Activated T-helper 1 cell treated with anti-CD3 and anti-CD28 coated beads, Interleukin-2, amount 50 U/mL, for 16 hours (primary cell): ENCODE measurements around the gene BBLN.
"Not testable (repeated sequence)": the region's sequence is repeated elsewhere in the genome, so short reads cannot be mapped to it uniquely, and the experiment has no call there.

Experiments
- DNase-seq, 2 donors: peaks; one replicate each; pipeline ENCODE4 v3.0.0-alpha.2; 2020; ENCODE audit warnings: low read depth in 1 of 2, low spot score in 1 of 2

The BBLN gene

DNA sequence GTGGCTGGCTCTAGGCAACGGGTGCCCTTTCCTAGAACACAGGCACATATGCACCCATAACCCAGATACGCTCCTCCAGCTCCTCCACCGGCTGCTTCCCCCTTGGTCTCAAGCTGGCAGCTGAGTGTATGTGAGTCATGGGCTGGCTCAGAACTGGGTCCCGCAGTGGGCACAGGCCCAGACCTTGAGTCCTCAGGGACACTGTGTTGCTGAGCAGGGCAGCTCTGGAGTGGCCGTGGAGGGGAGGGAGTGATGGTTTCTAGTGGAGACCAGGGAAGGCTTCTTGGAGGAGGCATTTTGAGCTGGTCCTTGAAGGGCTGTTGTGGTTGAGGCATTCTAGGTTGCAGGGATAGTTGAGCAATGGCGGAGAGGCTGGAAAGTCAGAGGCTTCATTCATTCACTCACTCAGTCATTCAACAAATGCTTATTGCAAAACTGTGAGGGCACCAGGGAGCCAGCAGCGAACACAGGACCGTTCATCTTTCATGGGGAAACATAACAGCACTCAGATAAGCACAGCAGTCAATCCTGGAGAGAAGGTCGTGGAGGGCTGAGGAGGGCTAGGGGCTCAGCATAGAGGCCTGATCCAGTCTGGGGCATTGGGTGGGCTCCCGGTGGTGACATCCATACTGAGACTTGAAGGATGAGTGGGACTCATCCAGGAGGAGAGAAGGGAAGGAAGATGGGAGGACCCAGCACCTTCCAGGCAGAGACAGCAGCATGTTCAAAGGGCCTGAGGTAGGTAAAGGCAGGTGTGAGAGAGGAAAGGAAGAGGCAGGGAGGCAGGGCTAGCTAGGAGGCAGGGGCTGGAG lies 2.4 kb downstream of the BBLN start:
- no peak for DNase-seq

DNA sequence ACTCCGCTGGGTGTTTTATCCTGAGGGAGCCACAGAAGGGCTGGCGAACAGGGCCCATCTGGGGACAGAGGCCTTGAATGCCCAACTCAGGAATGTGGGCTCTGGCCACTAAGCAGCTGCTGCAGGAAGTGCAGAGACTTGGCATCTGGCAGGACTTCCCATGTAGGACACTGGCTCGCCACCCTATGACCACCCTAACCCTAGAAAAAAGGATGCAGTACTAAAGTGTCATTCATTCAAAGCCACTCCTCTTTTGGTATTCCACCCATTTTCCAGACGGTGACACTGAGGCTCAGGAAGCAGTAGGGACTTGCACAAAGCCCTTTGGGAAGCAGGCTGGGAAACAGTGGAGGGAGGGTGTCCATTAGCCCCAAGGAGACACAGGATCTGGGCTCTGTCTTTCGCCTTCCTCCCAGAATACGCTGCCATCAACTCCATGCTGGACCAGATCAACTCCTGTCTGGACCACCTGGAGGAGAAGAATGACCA lies 3.0 kb downstream of the BBLN start:
- DNase-seq, result no peak

DNA sequence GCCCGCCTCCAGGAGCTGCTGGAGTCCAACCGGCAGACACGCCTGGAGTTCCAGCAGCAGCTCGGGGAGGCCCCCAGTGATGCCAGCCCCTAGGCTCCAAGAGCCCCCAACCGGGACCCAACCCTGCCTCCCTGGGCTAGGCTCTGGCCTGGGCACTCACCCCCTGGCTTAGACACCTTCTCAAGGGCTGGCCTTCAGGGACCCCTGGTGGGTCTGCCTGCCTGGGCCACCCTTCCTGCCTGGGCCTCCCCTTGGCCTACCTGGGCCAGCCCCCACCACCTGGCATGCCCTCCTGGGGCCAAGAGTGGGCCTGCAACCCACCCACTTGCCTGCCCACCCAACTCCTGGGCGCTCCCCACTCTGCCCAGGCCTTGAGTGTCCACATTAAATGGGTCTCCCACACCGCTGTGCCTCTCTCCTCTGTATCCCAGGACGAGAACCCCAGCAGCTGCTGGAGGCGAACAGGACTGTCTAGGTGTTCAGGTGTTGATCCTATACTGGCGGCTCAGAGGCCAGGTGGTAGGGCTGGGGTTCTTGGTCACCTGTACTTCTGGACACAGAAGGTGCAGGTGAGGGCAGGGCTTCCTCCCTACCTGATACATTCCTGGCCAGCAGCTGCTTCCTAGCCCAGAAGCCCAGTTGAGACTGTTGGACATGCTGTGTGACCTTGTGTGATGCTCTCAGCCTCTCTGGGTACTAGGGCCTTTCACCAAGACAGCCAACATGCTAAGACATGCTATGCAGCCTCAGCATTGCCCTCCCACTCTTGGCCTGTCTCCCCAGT lies 3.6 kb downstream of the BBLN start:
- no peak for DNase-seq

DNA sequence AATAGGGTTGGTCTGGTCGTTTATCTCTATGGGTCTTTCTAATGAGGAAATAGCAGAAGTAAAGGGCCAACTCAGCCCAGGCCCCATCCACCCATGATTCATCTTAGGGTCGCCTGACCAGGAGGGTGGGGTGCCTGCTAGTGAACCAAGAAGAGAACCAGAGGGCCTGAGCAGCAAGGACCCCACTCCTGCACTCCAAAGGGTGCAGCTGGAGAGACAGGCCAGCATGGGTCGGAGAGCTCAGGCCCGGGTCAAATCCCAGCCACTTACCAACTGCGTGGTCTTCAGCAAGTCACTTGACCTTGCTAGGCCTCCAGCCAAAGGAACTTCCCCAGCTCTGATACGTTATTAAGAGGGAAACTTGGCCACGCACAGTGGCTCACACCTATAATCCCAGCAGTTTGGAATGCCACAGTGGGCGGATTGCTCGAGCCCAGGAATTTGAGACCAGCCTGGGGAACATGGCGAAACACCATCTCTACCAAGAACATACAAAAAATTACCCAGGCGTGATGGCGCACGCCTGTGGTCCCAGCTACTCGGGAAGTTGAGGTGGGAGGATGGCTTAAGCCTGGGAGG lies 4.3 kb downstream of the BBLN start:
- DNase-seq, result no peak

DNA sequence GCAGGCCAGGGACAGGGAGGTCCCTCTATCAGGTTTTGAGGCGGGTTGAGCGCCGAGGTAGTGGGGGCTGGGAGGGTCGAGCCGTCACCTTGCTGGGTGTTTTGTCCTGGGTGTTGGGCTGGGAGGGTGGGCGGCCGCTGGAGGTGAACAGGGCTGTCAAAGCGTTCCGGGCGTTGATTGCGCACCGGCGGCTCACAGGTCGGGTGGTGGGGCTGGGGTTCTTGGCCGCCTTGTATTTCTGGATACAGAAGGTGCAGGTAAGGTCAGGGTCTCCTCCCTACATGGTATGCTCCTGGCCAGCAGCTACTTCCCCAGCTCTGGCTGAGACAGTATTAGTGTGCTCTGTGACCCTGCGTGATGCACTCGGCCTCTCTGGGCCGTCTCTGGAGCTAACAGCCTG lies 6.1 kb downstream of the BBLN start:
- no peak for DNase-seq

DNA sequence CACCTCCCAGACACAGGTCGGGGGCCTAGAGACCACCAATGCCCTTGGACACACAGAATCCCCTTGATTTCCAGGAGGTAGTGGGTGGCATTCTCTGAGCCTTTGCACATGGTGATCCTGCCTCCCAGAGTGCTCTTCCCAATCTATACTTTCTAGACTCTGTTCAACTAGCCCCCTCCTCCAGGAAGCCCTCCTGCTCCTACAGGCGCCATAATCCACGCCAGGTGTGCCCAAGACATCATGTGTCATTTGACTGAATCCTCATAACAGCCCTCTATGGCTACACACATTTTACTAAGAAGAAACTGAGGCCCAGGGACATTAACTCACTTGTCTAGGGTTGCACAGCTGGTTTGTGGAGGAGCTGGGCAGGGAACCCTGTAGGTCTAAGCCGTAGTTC lies 7.1 kb downstream of the BBLN start:
- DNase-seq, result no peak

DNA sequence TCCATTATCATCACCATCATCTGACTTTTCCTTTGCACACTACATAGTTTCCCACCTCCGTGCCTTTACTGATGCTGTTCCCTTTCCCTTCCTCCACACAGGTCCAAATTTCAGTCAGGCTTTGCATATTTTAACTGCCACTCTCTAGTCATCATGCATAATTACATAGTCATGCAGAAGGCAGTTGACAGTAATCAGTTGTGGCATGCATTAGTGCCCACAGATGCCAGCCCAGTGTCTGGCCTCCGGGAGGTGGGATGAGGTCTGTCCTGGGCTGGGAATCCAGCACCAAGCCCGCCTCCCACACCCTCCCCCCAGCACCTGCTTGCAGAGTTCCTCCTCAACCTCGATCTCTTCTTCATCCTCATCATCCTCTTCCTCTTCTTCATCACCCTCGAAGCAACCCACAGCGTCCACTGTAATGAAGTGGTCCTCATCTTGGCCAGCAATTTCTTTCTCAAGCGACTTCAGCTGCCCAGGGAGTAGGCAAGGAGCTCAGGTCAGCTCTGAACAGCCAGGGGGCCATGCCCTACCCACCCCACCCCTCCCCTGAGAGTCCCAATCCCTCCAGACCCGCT lies 8.8 kb downstream of the BBLN start:
- DNase-seq, result no peak

DNA sequence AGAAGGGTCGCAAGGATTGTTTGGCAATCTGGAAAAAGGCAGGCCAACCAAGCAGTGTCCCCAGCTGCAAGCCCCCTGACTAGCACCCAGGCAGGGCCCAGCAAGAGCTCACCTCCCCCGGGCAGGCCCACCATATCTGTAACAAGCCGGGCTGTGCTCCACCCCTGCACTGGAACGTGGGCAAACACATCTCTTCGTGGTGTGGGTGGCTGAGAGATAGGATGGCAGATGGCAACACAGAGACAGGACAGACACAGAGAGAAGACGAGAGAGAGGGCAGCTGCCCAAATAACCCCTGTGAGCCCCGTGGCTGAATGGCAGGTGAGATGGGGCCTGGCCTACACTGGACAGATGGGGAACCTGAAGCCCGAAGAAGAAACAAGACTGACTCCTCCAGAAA lies 9.4 kb downstream of the BBLN start:
- DNase-seq, result no peak

DNA sequence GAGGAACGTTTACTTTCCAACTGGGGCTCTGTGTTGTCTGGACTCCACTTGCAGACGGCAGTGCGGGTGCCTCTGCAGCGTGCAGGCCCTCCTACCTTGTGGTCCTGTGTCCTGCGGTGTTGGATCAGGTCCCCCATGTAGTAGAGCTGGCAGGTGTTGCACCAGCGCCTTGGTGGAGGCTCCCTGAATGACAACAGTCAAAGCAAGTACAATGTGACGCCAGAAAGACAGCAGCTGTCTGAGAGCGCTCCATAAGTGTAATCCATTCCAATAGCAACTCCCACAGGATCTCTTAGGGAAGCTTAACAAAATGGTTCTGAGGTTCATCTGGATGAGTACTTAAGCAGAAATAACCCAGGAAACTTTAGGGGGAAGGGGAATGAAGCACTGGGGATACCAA lies 9.9 kb downstream of the BBLN start:
- DNase-seq, result no peak

DNA sequence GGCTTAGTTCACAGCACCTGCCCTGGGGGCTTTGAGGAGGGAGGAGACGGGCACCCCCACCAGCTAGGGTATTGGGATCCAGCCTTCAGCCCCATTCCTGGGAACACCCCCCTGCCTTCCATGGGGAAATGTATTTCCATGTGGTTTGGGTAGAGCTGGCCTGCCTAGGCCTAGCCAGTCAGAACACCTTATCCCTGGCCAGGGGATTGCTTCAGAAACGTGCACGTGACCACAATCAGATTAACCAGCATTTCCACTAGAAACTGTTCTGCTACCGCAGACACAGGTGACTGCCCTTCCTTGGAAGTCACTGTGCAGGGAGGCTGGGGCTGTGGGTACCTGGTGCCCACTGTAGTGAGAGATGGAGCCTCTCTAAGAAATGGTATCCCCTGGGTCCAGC lies 14.0 kb downstream of the BBLN start:
- no peak for DNase-seq

DNA sequence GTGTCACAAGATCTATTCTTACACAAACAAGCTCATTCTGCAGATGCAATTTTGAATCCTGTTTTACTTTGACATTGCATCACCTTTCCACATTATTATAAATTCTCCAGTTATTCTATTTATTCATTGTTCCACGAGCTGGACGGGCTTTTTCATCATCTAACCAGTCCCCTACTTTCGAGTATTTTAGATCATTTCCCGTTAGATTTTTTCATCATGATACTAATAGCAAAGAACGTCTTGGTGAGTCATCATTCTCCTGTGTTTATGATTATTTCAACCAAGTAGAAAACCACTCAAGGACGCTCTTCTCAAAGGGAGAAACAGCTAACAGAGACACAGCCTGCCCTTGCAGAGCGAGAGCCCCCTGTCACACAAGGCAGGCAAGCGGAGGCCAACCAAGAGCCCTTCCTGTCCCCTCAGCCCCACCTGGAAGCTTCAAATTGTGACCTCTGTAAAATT lies 15.1 kb downstream of the BBLN start:
- no peak for DNase-seq

DNA sequence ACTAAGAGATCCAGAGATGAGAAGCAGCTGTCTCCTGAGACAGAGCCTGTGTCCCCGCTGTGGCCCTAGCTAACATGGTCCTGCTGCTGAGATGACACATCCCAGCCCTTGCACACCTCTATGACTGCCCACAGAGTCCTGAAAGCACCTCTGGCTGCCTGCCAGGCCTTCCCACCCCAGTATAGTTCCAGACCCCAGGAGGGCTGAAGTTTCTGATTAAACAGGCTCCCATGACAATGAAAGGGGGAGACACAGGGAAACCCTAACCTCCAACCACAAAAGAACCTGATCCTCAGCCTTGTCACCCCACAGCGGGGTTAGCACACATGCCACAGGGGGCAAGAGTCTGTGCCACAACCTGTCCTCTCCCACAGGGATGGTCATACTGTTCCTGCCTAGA lies 15.7 kb downstream of the BBLN start:
- no peak for DNase-seq

DNA sequence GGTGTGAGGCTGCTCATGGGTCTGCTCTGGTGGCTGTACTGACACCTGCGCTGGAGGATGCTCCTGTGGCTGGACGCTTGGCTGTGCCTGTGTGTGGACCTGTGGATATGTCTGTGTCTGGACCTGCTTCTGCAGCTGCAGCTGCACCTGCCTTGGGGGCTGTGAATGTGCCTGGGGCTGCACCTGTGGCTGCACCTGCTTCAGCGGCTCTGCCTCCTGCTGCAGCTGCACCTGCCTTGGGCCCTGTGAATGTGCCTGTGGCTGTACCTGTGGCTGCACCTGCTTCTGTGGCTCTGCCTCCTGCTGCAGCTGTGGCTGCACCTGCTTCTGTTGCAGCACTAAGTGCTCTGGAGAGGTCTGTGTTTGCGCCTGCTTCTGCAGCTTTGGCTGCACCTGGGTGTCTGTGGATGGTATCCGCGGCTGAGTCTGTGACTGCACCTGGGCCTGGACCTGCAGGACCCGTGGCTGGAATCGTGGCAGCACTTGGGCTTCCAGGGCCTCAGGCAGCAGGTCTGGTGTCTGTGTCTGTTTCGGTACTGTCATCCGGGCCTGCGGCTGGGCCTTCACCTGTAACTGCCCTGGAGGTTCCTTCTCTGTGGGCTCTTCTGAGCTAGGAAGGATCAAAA lies 18.9 kb downstream of the BBLN start:
- no peak for DNase-seq

DNA sequence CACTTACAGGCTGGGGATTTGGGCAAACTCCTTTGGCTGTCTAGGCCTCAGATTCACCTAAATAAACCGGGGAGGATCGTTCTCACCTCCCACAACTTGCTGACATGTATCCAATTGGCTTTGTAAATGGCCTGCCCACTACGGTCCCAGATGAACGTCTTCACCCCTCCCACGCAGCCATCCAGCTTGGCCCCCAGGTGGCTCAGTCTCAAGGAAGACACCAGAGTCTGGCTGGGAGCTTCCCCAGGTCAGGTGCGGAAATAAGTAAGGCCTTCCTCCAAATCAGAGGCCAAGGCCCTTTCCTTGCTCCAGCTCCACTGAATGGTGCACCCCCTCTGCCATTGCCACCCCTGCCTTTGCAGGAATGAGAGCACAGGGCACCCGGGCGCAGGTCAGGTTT lies 19.9 kb downstream of the BBLN start:
- DNase-seq, result no peak

DNA sequence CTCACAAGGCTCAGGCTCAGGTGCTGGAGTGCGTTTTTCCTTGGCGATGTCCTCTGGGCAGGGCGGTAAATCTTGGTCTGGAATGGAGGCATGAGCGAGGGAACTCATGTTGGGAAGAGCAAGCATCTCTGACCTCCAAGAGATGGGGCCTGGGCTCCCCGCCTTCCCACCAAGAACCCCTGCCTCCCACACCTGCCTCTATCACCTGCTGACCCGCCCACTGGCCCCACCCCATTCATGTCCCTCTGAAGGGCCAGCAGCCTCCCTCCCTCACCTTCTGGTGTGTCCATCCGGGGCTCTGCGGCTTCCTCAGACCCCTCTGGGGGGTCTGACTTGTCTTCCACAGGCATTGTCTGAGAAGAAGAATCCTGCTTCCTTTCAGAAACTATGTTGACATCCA lies 20.4 kb downstream of the BBLN start:
- no peak for DNase-seq

DNA sequence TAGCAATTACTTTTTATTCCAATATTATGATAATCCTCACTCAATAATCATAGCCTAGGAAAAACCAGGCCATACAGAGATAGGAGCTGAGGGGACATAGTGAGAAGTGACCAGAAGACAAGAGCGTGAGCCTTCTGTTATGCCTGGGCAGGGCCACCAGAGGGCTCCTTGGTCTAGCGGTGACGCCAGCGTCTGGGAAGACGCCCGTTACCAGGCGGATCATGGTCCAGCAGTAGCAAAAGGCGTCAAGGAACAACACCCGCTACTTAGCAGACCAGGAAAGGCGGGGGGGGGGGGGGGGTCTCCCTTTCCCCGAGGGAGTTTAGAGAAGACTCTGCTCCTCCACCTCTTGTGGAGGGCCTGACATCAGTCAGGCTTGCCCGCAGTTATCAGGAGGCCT lies 21.4 kb downstream of the BBLN start:
- not testable (repeated sequence) for DNase-seq

DNA sequence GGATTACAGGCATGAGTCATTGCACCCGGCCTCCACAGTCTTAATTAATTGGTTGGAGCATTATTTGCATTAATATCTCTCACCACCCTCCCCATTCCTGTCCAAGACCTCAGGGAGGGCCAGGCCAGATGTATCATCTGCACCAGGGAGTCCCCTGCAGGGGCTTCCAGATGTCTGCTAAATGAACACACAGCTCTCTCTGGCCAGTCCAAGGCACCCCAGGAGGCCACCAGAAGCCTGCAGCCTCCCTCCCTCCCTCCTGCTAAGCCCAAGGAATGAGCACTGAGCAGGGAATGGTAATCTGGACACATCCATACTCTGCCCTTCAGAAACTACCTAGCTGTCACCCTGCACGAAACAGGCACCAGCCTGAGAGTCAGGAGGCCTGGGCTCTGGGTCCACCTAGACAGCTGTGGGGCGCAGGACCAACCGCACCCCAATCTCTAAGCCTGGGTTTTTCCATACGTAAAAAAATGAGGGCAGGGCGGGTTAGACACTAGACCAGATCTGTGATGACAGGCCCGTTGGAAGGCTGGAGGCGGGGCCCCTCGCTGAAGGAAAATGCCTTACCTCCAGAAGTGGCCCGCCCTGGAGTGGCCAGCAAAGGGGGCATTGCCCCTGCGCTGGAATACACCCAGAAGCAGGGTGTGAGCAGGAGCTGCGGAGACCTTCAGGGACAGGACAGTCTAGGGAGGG lies 23.0 kb downstream of the BBLN start:
- no peak for DNase-seq

DNA sequence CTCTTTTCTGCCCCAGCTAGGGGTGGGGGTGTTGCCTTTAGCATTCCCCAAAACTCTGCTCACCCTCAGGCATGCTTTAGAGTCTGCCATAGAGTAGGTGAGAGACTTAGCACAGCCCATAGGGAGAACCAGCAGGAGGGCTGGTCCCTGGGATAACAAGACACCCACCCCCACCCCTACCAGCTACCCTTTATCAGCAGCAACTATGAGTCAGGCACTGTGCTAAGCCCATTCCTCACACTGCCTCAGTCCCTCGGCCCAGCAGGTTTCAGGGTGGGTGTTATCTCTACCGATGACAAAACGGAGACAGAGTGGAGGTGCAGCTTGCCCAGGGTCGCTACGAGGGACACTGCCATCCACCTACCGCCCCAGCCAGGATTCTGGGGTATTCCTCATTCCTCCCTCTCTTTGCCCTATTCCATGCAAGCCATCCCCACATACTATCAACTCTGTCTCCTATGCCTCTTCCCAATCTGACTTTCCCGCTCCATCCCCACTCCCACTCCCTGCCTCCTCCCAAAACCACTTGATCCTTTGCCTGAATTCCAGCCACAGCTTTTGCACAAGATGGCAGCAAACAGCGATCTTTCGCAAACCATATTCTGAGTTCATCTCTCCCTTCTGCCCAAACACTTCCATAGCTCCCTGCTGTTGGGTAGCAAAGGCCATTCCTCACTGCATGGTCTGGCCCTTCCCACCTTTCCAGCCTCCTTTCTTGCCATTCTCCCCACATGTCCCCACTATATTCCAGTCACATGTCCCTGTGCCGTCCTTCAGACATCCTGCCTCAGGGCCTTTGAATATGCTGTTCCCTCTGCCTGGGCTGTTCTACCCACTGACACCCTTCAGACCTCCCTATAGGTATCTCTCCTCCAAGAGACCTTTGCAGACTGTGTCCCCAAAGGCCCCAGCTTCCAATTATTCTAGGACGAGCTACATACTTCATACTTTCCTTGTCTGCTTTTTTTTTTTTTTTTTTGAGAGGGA lies 26.2 kb downstream of the BBLN start:
- no peak for DNase-seq

DNA sequence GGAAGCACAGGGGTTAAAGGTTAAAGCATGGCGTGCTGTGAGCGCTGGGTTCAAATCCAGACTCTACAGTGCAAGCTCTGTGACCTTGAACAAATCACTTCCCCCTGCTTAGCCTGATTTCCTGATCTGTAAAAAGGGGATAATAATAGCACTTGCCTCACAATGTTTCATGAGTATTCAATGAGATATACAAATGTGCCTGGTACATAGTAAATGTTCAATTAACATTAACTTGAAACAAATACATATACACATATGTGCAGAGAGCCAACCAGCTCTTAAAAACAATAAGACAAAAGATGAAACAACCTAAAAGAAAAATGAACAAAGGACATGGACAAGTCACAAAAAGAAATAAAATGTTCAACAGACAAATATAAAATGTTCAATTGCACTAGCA lies 27.3 kb downstream of the BBLN start:
- DNase-seq, result no peak
